Measurements from ENCODE around the gene FCHO2.

Gene FCHO2

GRCh38 chr5:73096239-73096575 is 140.4 kb downstream of the FCHO2 start:
- DNase-seq, result no peak
- Histone ChIP-seq H3K27ac (no peak overlapping the region), H3K27me3 (replicated peaks) (no peaks in the 10 kb centered on the region), H3K36me3 (replicated peaks) (no peaks in the 10 kb centered on the region), H3K4me3 (ENCODE audit: low read depth, low read length) (no peak overlapping the region)
- in situ Hi-C loops (cut with HindIII; ENCODE audit: low pct_ligation_motif_present, low sequenced_read_pairs), result no loop called here
- TF ChIP-seq, protein P1, sequence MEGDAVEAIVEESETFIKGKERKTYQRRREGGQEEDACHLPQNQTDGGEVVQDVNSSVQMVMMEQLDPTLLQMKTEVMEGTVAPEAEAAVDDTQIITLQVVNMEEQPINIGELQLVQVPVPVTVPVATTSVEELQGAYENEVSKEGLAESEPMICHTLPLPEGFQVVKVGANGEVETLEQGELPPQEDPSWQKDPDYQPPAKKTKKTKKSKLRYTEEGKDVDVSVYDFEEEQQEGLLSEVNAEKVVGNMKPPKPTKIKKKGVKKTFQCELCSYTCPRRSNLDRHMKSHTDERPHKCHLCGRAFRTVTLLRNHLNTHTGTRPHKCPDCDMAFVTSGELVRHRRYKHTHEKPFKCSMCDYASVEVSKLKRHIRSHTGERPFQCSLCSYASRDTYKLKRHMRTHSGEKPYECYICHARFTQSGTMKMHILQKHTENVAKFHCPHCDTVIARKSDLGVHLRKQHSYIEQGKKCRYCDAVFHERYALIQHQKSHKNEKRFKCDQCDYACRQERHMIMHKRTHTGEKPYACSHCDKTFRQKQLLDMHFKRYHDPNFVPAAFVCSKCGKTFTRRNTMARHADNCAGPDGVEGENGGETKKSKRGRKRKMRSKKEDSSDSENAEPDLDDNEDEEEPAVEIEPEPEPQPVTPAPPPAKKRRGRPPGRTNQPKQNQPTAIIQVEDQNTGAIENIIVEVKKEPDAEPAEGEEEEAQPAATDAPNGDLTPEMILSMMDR (IDR thresholded peaks at IDR 0.05; ENCODE audit: low read depth, low read length, missing control alignments), result no peak

GRCh38 chr5:73097740-73098139 is 141.9 kb downstream of the FCHO2 start:
- no peaks in the 10 kb centered on the region for H3K36me3 ChIP-seq (replicated peaks)
- H3K27ac ChIP-seq, result no peak overlapping the region
- no peak overlapping the region for H3K4me3 ChIP-seq (ENCODE audit: low read depth, low read length)
- TF ChIP-seq, protein P1 (IDR thresholded peaks at IDR 0.05; ENCODE audit: low read depth, low read length, missing control alignments), result no peak
- in situ Hi-C loops (cut with HindIII; ENCODE audit: low pct_ligation_motif_present, low sequenced_read_pairs), result no loop called here
- H3K27me3 ChIP-seq (replicated peaks), result no peaks in the 10 kb centered on the region
- no peak for DNase-seq

DNA sequence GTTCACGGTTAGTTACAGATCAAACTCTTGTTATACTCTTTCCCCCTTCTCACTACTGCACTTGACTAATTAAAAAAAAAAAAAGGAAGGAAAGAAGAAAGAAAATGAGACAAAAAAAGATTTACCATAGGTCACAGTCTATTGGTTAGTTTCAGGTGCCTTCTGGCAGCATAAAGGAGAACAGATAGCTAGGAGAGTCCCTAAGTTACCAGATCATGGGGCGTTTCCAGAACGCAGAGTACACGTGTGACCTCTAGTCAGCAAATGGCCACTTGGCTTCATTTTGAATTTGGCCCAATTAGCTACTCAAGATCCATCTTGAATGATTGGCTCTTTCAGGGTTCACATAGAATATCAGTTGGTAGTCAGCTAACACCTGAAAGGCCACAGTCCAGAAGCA is 144.3 kb downstream of the FCHO2 start:
- DNase-seq, result no peak
- TF ChIP-seq, protein P1 (IDR thresholded peaks at IDR 0.05; ENCODE audit: low read depth, low read length, missing control alignments), result no peak
- no peaks in the 10 kb centered on the region for H3K36me3 ChIP-seq (replicated peaks)
- H3K27me3 ChIP-seq (replicated peaks), result no peaks in the 10 kb centered on the region
- no peak overlapping the region for H3K27ac ChIP-seq
- in situ Hi-C loops (cut with HindIII; ENCODE audit: low pct_ligation_motif_present, low sequenced_read_pairs), result no loop called here
- no peak overlapping the region for H3K4me3 ChIP-seq (ENCODE audit: low read depth, low read length)

DNA sequence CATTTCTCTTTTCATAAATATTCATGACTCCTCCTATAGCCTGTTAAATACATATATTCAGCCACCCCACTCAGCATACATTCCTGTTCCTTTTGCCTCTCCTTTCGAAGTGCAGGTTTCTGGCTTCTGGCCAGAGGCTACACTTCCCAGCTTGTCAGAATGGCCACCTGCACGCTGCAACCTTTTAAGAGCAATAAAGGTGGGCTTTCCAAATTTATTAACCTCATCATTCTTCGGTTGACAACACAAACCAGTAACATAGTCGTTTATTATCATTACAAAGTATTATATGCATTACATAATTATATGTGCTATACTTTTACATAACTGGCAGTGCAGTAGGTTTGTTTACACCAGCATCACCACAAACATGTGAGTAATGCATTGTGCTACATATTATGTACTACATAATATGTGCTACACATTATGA is 148.0 kb downstream of the FCHO2 start:
- no peak for DNase-seq
- in situ Hi-C loops (cut with HindIII; ENCODE audit: low pct_ligation_motif_present, low sequenced_read_pairs), result no loop called here
- Histone ChIP-seq H3K27me3 (replicated peaks) (no peaks in the 10 kb centered on the region), H3K27ac (no peak overlapping the region), H3K36me3 (replicated peaks) (no peaks in the 10 kb centered on the region), H3K4me3 (ENCODE audit: low read depth, low read length) (no peak overlapping the region)
- TF ChIP-seq, protein P1 (IDR thresholded peaks at IDR 0.05; ENCODE audit: low read depth, low read length, missing control alignments), result no peak

DNA sequence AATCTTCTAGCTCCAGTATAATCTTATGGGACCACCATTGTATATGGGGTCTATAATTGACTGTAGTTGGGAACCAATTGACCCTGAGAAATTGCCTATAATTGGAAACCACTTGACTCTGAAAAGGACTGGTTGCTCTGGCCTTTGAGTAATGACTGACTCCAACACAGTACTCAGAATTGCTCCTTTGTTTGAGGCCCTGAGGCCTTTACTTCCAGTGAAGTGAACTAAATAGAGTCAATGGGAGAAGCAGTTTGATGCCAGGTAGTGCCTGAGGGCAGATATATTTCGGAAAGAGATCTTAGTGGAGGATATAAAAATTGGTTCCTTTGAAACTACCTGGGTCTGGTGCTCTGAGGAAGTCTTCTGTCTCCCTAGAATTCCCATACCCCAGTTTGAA is 148.5 kb downstream of the FCHO2 start:
- no peak for DNase-seq
- Histone ChIP-seq H3K4me3 (ENCODE audit: low read depth, low read length) (no peak overlapping the region), H3K27me3 (replicated peaks) (no peaks in the 10 kb centered on the region), H3K27ac (no peak overlapping the region), H3K36me3 (replicated peaks) (no peaks in the 10 kb centered on the region)
- in situ Hi-C loops (cut with HindIII; ENCODE audit: low pct_ligation_motif_present, low sequenced_read_pairs), result no loop called here
- TF ChIP-seq, protein P1 (IDR thresholded peaks at IDR 0.05; ENCODE audit: low read depth, low read length, missing control alignments), result no peak

GRCh38 chr5:73106335-73106734 is 150.5 kb downstream of the FCHO2 start:
- TF ChIP-seq, protein P1 (IDR thresholded peaks at IDR 0.05; ENCODE audit: low read depth, low read length, missing control alignments), result no peak
- H3K27me3 ChIP-seq (replicated peaks), result no peaks in the 10 kb centered on the region
- in situ Hi-C loops (cut with HindIII; ENCODE audit: low pct_ligation_motif_present, low sequenced_read_pairs), result no loop called here
- no peak overlapping the region for H3K4me3 ChIP-seq (ENCODE audit: low read depth, low read length)
- no peaks in the 10 kb centered on the region for H3K36me3 ChIP-seq (replicated peaks)
- DNase-seq, result no peak
- H3K27ac ChIP-seq, result no peak overlapping the region
